RWPE1 (cell line): ENCODE data around the gene FLNA.
A peak's percentile ranks its signal among the peaks of the same experiment; 100 is the strongest.

Experiments
- CTCF ChIA-PET: fragments of 350-600 bp; sonication (Branson Sonifier 250); formaldehyde crosslinking; extraction: SDS; loops from one replicate; lab custom pipeline; 2021; lab: Yijun Ruan, JAX
- POLR2A ChIA-PET: fragments of 400-600 bp; formaldehyde crosslinking; extraction: SDS; loops from one replicate; lab custom pipeline; 2020; ENCODE audit warnings: antibody characterized with exemption; ENCODE audit not compliant: low non-redundant PET; lab: Yijun Ruan, JAX
- DNase-seq: peaks from one replicate; pipeline ENCODE4 v3.0.0; 2012; ENCODE audit warnings: low spot score
- H3K27ac ChIP-seq: fragments of 450-650 bp; 2 replicates; pipeline ENCODE4 v1.5.1; 2017
- TF ChIP-seq, protein P1 (sequence below): fragments of 450-650 bp; conservative IDR thresholded peaks from 2 replicates; pipeline ENCODE4 v1.5.1; 2017; ENCODE audit warnings: low read depth, mild to moderate bottlenecking

FLNA gene

DNA sequence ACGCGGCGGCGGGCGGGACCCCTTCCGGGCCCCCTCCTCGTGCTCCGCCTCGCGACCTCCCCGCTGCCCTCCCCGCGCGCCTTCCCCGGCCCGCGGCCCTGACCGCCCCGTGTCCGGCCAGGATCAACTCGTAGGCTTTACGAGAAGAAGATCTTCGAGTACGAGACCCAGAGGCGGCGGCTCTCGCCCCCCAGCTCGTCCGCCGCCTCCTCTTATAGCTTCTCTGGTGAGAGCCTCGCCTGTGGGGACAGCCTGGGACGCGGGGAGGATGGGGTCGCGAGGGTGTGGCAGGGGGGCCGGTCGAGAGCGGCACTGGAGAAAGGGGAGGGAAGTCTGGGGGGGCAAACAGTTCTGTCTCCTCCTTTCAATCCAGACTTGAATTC lies 5.1 kb upstream of the FLNA start:
- peak overlapping the region; percentile 86 for H3K27ac ChIP-seq
- no peak for DNase-seq
- CTCF ChIA-PET = no interaction called here
- POLR2A ChIA-PET = no interaction called here
- TF ChIP-seq, protein P1, sequence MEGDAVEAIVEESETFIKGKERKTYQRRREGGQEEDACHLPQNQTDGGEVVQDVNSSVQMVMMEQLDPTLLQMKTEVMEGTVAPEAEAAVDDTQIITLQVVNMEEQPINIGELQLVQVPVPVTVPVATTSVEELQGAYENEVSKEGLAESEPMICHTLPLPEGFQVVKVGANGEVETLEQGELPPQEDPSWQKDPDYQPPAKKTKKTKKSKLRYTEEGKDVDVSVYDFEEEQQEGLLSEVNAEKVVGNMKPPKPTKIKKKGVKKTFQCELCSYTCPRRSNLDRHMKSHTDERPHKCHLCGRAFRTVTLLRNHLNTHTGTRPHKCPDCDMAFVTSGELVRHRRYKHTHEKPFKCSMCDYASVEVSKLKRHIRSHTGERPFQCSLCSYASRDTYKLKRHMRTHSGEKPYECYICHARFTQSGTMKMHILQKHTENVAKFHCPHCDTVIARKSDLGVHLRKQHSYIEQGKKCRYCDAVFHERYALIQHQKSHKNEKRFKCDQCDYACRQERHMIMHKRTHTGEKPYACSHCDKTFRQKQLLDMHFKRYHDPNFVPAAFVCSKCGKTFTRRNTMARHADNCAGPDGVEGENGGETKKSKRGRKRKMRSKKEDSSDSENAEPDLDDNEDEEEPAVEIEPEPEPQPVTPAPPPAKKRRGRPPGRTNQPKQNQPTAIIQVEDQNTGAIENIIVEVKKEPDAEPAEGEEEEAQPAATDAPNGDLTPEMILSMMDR = no peak

DNA sequence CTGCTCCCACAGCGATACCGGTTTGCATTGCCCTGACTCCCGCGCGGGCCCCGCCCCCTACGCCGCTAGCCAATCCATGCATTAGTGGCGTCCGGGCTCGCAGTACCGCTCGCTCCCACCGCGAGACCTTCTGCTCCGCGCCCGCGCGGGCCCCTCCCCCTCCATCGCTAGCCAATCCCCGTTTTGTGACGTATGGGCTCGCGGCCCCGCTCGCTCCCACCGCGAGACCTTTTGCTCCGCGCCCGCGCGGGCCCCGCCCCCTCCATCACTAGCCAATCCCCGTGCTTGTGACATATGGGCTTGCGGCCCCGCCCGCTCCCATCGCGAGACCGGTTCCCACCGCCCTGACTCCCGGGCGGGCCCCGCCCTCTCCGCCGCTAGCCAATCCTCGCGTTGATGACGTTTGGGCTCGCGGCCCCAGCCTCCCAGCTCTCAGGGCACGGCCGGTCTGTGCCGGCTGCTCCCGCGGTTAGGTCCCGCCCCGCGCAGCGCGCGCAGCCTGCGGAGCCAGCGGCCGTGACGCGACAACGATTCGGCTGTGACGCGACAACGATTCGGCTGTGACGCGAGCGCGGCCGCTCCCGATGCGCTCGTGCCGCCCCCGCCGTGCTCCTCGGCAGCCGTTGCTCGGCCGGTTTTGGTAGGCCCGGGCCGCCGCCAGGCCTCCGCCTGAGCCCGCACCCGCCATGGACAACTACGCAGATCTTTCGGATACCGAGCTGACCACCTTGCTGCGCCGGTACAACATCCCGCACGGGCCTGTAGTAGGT lies 4.5 kb upstream of the FLNA start, which contains the start of gene EMD:
EMD (plus strand) TSS at position 497 of the 770 bp plus-strand sequence; CDS start at position 687, 190 bp downstream.
- ChIA-PET POLR2A (no interaction called here), CTCF (no interaction called here)
- TF ChIP-seq, protein P1 = no peak
- DNase-seq = peak; percentile 82
- H3K27ac ChIP-seq = peak within 1 kb of the TSS; percentile 96

DNA sequence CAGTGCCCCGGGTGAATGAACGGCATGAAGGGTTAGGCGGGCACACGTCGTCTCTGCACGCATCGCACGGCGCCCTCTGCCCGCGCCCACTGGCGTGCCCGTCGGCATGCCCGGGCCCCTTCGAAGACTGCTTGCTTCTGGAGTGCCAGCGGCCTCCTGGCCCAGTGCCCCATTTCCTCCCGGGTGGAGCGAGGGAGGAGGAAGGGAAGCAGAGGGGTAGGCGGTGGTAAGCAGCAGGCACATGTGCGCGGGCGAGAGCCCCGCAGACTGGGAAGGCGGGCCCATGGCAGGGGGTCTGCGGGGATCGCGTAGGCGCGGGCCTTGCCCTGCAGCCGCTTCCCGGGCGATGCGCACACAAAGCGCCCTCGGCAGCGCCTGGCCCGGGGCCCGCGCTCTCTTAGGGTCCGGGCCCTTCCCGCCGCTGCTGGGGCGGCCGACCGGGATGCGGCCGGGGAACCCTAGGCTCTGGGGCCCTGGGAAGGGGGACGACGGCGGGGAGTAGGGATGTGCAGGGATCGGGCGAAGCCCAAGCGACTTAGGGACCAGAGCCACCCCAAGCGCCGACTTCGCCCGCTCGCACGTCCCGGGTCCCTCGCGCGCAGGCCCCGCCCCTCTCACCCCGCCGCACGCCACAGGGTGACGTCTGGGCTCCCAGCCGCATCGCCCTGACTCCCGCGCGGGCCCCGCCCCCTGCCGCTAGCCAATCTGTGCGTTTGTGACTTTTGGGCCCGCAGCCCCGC lies 3.8 kb upstream of the FLNA start:
- no peak for DNase-seq
- H3K27ac ChIP-seq = peak overlapping the region; percentile 96
- TF ChIP-seq, protein P1 = no peak
- ChIA-PET CTCF (no interaction called here), POLR2A (no interaction called here)

DNA sequence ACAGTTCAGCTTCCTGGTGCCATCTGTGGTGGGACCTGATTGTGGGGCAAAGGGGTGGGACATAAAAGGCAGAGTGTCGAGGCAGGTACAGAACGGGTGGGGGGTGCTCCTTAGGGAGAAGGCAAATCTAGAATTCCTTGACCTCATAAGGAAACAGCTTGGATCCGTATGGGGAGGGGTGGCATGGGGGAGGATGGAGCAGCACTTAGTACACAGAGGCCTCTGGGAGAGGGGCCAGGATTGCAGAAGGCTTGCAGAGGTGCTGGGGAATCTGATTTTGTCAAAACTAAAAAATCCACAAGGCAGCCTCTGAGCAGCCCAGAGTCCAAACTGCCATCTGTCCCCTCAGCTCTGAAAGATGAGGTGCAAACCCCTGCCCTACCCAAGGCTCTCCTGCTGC lies 2.3 kb upstream of the FLNA start:
- peak overlapping the region; percentile 96 for H3K27ac ChIP-seq
- DNase-seq = no peak
- CTCF ChIA-PET = interaction anchor here (0.5 kb wide), 1 partner anchor 147 kb away, joined by 3 read pairs; no protein-coding TSS in a partner anchor
- TF ChIP-seq, protein P1 = no peak
- POLR2A ChIA-PET = no interaction called here

DNA sequence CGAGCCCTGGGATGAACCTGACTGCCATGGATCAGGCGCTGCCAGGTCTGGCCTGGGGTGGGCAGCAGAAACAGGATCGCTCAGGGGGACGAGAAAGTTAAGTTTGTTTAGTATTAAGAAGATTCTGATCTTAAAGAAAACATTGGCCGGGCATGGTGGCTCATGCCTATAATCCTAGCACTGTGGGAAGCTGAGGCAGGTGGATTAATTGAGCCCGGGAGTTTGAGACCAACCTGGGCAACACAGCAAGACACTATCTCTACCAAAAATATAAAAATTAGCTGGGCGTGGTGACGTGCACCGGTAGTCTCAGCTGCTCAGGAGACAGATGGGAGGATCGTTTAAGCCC lies 696 bp upstream of the FLNA start:
- no peak for DNase-seq
- CTCF ChIA-PET = no interaction called here

More for the DNA sequence above, 696 bp upstream of the FLNA start:
- TF ChIP-seq, protein P1 = no peak
- peak overlapping the region; percentile 97 for H3K27ac ChIP-seq
- POLR2A ChIA-PET = no interaction called here
